HL-60 (cell line): Measurements from ENCODE around the gene BUD23.

Source experiments
- SPI1 ChIP-seq: IDR thresholded peaks from 2 replicates; pipeline ENCODE4 v1.6.1; 2012; ENCODE audit warnings: low read depth, mild to moderate bottlenecking, borderline replicate concordance
- TF ChIP-seq, protein P1 (sequence below): IDR thresholded peaks from one replicate; pipeline ENCODE4 v1.5.1; 2011; ENCODE audit warnings: low read length, control low read depth, inconsistent platforms; ENCODE audit not compliant: insufficient read depth
- TF ChIP-seq, protein P2 (sequence below): IDR thresholded peaks from 2 replicates; pipeline ENCODE4 v1.6.1; 2012; ENCODE audit warnings: low read depth; ENCODE audit not compliant: insufficient replicate concordance

DNA sequence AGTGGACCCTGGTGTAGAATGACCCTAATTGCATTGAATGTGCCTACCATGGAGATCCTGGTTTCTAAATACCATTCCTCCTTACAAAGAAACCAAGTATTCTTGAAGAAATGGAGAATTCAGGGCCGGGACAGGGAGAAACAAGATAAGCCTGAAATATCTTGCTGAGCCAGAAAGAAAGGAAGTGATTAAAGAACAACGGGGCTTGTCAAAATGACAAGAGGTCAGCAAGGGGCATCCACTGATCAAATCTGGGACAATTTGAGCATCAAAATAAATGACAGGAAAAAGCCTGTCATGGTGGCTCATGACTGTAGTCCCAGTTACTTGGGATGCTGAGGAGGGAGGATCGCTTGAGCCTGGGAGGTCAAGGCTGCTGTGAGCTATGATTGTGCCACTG lies 47.1 kb downstream of the BUD23 start:
- TF ChIP-seq, protein P1, sequence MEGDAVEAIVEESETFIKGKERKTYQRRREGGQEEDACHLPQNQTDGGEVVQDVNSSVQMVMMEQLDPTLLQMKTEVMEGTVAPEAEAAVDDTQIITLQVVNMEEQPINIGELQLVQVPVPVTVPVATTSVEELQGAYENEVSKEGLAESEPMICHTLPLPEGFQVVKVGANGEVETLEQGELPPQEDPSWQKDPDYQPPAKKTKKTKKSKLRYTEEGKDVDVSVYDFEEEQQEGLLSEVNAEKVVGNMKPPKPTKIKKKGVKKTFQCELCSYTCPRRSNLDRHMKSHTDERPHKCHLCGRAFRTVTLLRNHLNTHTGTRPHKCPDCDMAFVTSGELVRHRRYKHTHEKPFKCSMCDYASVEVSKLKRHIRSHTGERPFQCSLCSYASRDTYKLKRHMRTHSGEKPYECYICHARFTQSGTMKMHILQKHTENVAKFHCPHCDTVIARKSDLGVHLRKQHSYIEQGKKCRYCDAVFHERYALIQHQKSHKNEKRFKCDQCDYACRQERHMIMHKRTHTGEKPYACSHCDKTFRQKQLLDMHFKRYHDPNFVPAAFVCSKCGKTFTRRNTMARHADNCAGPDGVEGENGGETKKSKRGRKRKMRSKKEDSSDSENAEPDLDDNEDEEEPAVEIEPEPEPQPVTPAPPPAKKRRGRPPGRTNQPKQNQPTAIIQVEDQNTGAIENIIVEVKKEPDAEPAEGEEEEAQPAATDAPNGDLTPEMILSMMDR: no peak
- TF ChIP-seq, protein P2, sequence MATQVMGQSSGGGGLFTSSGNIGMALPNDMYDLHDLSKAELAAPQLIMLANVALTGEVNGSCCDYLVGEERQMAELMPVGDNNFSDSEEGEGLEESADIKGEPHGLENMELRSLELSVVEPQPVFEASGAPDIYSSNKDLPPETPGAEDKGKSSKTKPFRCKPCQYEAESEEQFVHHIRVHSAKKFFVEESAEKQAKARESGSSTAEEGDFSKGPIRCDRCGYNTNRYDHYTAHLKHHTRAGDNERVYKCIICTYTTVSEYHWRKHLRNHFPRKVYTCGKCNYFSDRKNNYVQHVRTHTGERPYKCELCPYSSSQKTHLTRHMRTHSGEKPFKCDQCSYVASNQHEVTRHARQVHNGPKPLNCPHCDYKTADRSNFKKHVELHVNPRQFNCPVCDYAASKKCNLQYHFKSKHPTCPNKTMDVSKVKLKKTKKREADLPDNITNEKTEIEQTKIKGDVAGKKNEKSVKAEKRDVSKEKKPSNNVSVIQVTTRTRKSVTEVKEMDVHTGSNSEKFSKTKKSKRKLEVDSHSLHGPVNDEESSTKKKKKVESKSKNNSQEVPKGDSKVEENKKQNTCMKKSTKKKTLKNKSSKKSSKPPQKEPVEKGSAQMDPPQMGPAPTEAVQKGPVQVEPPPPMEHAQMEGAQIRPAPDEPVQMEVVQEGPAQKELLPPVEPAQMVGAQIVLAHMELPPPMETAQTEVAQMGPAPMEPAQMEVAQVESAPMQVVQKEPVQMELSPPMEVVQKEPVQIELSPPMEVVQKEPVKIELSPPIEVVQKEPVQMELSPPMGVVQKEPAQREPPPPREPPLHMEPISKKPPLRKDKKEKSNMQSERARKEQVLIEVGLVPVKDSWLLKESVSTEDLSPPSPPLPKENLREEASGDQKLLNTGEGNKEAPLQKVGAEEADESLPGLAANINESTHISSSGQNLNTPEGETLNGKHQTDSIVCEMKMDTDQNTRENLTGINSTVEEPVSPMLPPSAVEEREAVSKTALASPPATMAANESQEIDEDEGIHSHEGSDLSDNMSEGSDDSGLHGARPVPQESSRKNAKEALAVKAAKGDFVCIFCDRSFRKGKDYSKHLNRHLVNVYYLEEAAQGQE: no peak
- TF ChIP-seq SPI1: no peak
